Activated naive CD4-positive, alpha-beta T cell treated with anti-CD3 and anti-CD28 coated beads, Interleukin-2, amount 10 ng/mL, durations not matched to agents 7 days and 5 days (primary cell): Measurements from ENCODE around the gene ATXN1.
"Not testable (repeated sequence)": the region's sequence is repeated elsewhere in the genome, so short reads cannot be mapped to it uniquely, and the experiment has no call there.

Experiments used
- CTCF ChIA-PET: fragments of 350-600 bp; sonication (Branson Sonifier 250); formaldehyde crosslinking; loops from one replicate; lab custom pipeline; 2021; ENCODE audit warnings: antibody characterized with exemption; lab: Charles Lee
- DNase-seq: peaks from one replicate; pipeline ENCODE4 v3.0.0-alpha.2; 2020
- H3K27ac Mint-ChIP-seq: one replicate; pipeline ENCODE4 v1.8.0; 2021; ENCODE audit warnings: mild to moderate bottlenecking, moderate library complexity, mixed read lengths
- H3K27me3 Mint-ChIP-seq: one replicate; pipeline ENCODE4 v1.8.0; 2021; ENCODE audit warnings: mild to moderate bottlenecking, mixed read lengths
- H3K36me3 Mint-ChIP-seq: one replicate; pipeline ENCODE4 v1.8.0; 2021; ENCODE audit warnings: mixed read lengths
- H3K4me1 Mint-ChIP-seq: one replicate; pipeline ENCODE4 v1.8.0; 2021; ENCODE audit warnings: mixed read lengths
- H3K4me3 Mint-ChIP-seq: one replicate; pipeline ENCODE4 v1.8.0; 2021; ENCODE audit warnings: mild to moderate bottlenecking, moderate library complexity, mixed read lengths
- H3K9me3 Mint-ChIP-seq: one replicate; pipeline ENCODE4 v1.8.0; 2021; ENCODE audit warnings: mixed read lengths

The ATXN1 gene

DNA sequence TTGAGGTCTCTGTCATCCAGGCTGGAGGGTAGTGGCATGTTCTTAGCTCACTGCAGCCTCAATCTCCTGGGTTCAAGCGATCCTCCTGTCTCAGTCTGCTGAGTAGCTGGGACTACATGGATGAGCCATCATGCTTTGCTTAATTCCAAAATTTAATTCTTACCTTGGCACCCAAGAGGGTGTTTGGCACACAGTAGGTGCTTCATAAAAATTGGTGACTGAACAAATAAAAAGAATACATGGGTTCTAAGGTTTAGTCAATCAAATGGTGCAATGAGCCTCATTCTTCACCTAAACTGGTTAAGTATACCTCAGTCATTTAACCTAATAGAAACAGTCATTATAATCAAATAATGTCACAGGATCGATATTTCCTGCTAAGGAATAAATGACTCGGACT is 352.5 kb downstream of the ATXN1 start:
- Mint-ChIP-seq H3K4me1 (peaks cover 39% of the 10 kb centered on the region), H3K27me3 (no peaks in the 10 kb centered on the region), H3K36me3 (peaks cover 5% of the 10 kb centered on the region), H3K4me3 (no peak overlapping the region), H3K27ac (no peak overlapping the region), H3K9me3 (no peaks in the 10 kb centered on the region)
- CTCF ChIA-PET = interaction anchor here (0.8 to 1.4 kb wide), 3 partner anchors 10 to 355 kb away, joined by 3 to 8 read pairs (median 3); no protein-coding TSS in a partner anchor
- DNase-seq = no peak

DNA sequence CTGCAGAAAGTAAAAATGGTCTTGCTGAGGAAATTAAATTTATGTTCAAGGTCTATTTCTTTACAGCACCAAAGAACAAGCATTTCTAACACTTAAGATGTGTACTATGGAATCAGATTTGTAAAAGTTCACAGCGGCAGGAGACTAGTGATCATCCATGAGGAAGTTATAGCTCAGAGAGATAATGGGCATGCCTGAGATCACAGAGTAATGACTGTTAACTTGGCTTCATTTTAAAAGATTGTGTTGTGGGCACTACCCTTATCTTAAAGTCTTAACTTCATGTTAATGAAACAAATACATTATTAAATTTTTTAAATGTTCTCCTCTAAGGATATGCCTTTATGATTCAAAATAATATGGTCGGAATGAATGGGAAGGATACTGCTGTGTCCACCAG is 354.3 kb downstream of the ATXN1 start:
- CTCF ChIA-PET = interaction anchor here (0.8 to 1.3 kb wide), 3 partner anchors 13 to 105 kb away, joined by 3 to 8 read pairs (median 3); no protein-coding TSS in a partner anchor

DNA sequence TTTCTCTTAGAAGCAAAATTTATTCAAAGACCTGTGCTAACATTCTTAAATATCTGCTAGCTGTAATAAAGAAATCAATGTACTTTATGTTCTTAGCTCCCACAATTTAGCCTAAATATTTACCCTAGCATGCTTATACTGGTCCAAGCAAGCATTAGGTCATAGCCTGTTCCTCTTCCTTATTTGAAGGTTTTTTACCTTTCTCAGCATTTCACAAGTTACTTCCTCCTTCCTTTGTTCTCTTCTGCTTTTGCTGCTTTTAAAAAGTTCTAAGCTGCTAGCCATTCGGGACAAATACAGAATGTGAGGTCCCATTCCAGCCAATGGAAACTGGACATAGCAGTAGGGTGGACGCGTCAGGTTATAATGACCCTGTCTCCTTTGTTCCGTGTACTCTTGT is 354.7 kb downstream of the ATXN1 start:
- not testable (repeated sequence) for H3K27me3 Mint-ChIP-seq
- CTCF ChIA-PET = interaction anchor here (1.3 kb wide), 1 partner anchor 74 kb away, joined by 8 read pairs; no protein-coding TSS in a partner anchor

More for the DNA sequence above, 354.3 kb downstream of the ATXN1 start:
- Mint-ChIP-seq H3K4me3 (no peak overlapping the region), H3K9me3 (no peaks in the 10 kb centered on the region), H3K4me1 (peaks cover 27% of the 10 kb centered on the region), H3K27me3 (no peaks in the 10 kb centered on the region), H3K27ac (no peak overlapping the region), H3K36me3 (peaks cover 6% of the 10 kb centered on the region)
- DNase-seq = no peak

DNA sequence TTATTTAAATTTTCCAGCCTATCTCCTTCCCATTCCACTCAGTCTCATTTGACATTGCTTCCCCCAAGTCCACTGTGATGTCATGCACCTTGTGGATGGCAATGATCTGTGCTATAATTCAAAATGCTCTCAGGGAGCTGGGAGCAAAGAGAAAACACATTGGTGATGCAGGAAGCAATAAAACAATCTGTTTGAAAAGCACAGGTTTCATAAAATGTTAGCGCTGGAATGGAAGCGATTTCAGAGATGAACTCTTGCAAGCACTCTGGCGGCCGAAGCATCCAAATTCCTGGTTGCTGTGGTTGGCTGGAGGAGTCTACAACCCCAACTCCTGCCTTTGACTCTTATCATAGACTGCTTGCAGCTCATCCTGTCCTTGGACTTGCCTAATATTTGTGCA is 355.9 kb downstream of the ATXN1 start:
- no peaks in the 10 kb centered on the region for H3K27me3 Mint-ChIP-seq
- no peak overlapping the region for H3K4me3 Mint-ChIP-seq
- H3K4me1 Mint-ChIP-seq = peaks cover 27% of the 10 kb centered on the region
- H3K27ac Mint-ChIP-seq = no peak overlapping the region
- DNase-seq = no peak
- CTCF ChIA-PET = no interaction called here
- H3K9me3 Mint-ChIP-seq = no peaks in the 10 kb centered on the region
- peaks cover 12% of the 10 kb centered on the region for H3K36me3 Mint-ChIP-seq

More for the DNA sequence above, 354.7 kb downstream of the ATXN1 start:
- H3K4me3 Mint-ChIP-seq, H3K36me3 Mint-ChIP-seq, H3K27ac Mint-ChIP-seq, DNase-seq, H3K9me3 Mint-ChIP-seq: not testable (repeated sequence)
- H3K4me1 Mint-ChIP-seq = peaks cover 27% of the 10 kb centered on the region

DNA sequence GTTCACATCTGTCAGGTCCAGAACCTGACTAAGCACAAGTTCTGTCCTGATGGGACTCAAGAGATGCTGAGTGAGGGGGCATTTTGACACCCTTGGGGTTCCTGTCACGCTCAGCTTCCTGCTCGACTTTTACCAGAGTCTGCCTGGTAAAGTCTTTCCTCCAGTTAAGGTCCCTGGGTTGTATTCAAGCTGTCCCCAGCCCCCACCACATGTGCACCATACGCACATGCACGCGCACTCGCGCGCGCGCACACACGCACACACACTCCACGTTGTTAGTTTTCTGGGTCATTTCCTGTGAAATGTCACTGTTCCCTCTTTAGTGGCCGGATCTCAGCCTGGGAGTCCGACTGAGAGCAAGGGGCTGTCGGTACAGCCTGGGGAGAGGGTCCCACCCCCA is 356.8 kb downstream of the ATXN1 start:
- no peak overlapping the region for H3K27ac Mint-ChIP-seq

DNA sequence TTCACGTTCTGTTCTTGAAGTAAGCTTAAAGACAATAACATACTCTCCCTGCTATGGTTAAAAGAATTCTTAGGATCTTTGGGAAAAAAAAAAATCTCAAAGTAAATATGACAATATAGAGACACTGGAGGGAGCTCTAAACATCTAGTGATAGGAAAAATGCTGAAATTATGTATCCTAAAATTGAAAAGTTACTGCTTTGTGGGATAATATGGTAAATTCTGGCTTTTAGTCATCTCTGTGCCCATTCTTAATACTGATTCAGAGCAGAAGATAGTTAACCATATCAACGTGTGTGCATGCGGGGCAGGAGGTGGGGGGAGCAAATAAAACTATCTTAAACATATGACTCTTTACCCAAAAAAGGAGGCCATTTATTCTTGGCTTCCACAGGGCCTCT is 357.4 kb downstream of the ATXN1 start:
- H3K9me3 Mint-ChIP-seq = no peaks in the 10 kb centered on the region
- H3K27ac Mint-ChIP-seq = no peak overlapping the region
- H3K4me1 Mint-ChIP-seq = peaks cover 21% of the 10 kb centered on the region
- peaks cover 12% of the 10 kb centered on the region for H3K36me3 Mint-ChIP-seq
- H3K4me3 Mint-ChIP-seq = no peak overlapping the region
- no peak for DNase-seq
- CTCF ChIA-PET = interaction anchor here (1.0 to 3.2 kb wide), 3 partner anchors 92 to 367 kb away, joined by 3 to 10 read pairs (median 3); no protein-coding TSS in a partner anchor
- no peaks in the 10 kb centered on the region for H3K27me3 Mint-ChIP-seq

More for the DNA sequence above, 356.8 kb downstream of the ATXN1 start:
- Mint-ChIP-seq H3K27me3 (no peaks in the 10 kb centered on the region), H3K4me3 (no peak overlapping the region), H3K4me1 (peaks cover 23% of the 10 kb centered on the region), H3K36me3 (peaks cover 12% of the 10 kb centered on the region), H3K9me3 (no peaks in the 10 kb centered on the region)
- CTCF ChIA-PET = interaction anchor here (1.2 kb wide), 1 partner anchor 92 kb away, joined by 3 read pairs; no protein-coding TSS in a partner anchor
- no peak for DNase-seq

DNA sequence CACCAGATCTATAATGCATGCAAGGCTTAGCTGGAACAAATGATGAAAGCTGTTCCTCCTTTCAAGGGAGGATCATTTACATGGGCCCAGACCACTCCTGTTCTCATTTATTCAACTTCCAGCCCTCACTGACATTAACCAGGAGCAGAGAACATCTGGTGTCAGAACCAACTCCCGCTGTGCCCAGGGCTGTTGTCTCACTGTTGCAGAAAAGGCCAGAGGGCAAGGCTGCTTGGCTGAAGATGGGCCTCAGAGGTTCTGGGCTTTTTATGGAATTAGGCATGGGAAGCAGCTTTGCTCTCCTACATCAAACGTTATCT is 358.7 kb downstream of the ATXN1 start:
- CTCF ChIA-PET = interaction anchor here (1.0 to 3.2 kb wide), 2 partner anchors 361 to 369 kb away, joined by 3 to 10 read pairs; no protein-coding TSS in a partner anchor
- no peak for DNase-seq
- H3K4me1 Mint-ChIP-seq = peaks cover 21% of the 10 kb centered on the region
- no peaks in the 10 kb centered on the region for H3K9me3 Mint-ChIP-seq
- H3K36me3 Mint-ChIP-seq = peaks cover 8% of the 10 kb centered on the region
- no peak overlapping the region for H3K27ac Mint-ChIP-seq
- H3K4me3 Mint-ChIP-seq = no peak overlapping the region
- H3K27me3 Mint-ChIP-seq = no peaks in the 10 kb centered on the region

DNA sequence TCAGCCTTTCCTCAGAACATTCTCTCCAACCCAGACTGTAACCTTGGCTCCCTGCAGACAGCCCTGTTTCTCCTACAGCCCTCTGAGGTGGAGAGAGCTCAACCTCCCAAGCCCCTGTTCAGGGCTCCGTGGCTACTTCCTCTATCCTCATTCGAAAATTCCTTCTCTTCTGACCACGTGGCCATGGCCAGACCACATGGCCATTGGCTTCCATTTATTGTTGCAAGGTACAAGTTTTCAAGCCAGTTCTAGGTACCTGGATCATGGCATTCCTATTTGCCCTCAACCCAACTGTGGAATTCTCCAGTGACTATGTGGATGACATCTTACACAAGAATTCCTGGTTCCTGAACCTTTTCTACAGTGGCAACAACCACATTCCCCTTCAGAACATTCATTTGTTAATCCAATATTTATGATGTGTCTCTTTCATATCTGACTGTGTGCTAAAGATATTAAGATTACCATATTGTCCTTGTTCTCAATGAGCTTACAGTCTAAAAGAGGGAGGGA is 361.0 kb downstream of the ATXN1 start:
- CTCF ChIA-PET = no interaction called here

DNA sequence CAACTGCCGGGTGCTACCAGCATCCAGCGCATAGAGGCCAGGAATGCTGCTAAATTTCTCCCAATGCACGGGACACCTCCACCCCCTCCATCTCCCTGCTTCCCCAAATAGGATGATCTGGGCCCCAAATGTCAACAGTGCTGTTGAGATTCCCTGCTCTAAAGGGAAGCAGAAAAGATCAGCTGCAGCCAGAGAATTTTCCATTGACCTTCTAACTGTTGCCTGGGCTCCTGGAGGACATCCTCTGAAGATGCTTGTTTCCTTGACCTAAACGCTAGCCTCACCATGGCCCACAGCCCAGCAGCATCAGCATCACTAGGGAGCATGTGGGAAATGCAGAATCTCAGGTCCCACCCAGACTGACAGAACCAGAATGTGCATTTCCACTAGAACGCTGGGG is 361.6 kb downstream of the ATXN1 start:
- H3K27me3 Mint-ChIP-seq = no peaks in the 10 kb centered on the region
- no peak overlapping the region for H3K27ac Mint-ChIP-seq
- H3K4me3 Mint-ChIP-seq = no peak overlapping the region
- H3K9me3 Mint-ChIP-seq = no peaks in the 10 kb centered on the region
- no peak for DNase-seq
- peaks cover 8% of the 10 kb centered on the region for H3K36me3 Mint-ChIP-seq
- H3K4me1 Mint-ChIP-seq = peaks cover 8% of the 10 kb centered on the region
- CTCF ChIA-PET = no interaction called here

More for the DNA sequence above, 361.0 kb downstream of the ATXN1 start:
- Mint-ChIP-seq H3K27ac (no peak overlapping the region), H3K4me1 (peaks cover 12% of the 10 kb centered on the region), H3K36me3 (peaks cover 8% of the 10 kb centered on the region), H3K27me3 (no peaks in the 10 kb centered on the region), H3K4me3 (no peak overlapping the region), H3K9me3 (no peaks in the 10 kb centered on the region)
- DNase-seq = no peak

DNA sequence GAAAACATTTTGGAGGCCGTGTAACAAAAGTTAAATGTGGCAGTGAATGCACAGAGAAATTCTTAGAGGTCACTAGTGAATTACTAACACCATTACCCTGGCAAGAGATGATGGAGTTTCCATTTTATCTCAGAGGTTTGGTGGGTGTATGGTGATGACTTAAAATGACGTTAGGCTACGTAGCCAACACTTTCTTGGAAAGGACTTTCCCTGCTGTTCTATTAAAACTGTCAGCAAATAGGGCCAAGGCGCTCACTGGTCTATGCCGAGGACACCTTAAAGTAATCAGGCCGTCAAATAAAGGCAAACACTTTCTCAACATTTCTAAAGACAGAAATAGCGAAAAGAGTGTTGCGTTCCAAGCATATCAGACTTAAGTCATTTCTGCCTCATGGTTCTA is 362.1 kb downstream of the ATXN1 start:
- peaks cover 8% of the 10 kb centered on the region for H3K36me3 Mint-ChIP-seq
- CTCF ChIA-PET = no interaction called here
- no peaks in the 10 kb centered on the region for H3K27me3 Mint-ChIP-seq
- peaks cover 5% of the 10 kb centered on the region for H3K4me1 Mint-ChIP-seq
- no peak overlapping the region for H3K4me3 Mint-ChIP-seq
- no peak for DNase-seq
- no peaks in the 10 kb centered on the region for H3K9me3 Mint-ChIP-seq
- no peak overlapping the region for H3K27ac Mint-ChIP-seq

DNA sequence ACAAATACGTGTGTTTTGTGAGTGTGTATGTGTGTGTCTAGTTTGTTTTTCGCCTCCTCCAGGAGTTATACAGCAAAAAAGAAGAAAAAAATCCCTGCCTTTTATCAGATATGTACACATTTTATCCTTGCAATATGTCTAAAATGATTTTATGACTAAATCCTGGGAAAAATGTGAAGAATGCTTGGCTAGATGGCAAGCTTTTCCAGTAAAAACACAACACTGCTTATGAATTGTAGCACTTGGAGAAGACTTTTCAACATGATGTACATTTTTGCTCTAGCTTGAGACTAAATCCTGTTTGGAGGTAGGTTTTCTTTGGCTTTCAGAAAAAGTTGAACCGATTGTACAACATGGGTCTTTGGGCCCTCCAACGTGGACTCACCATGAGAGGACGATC is 362.7 kb downstream of the ATXN1 start:
- Mint-ChIP-seq H3K27me3 (no peaks in the 10 kb centered on the region), H3K27ac (no peak overlapping the region)
- CTCF ChIA-PET = no interaction called here

DNA sequence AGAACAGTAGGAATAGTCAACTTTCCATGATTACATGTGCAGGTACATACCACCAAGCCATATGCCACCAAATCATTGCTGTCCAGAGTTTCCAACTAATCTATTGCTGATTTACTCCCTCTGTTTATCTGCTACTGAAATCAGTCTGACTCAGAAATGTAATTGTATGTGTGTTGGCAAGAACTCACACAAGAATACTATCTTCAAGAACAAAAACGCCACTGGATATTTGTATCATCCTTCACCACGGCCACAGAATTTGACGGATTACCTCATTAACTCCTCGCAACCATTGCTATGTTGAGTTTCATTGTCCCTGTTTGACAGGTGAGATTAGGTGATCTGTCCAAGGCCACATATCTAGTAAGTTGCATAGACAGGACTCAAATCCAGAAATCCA is 363.6 kb downstream of the ATXN1 start:
- Mint-ChIP-seq H3K9me3 (no peaks in the 10 kb centered on the region), H3K27me3 (no peaks in the 10 kb centered on the region), H3K27ac (no peak overlapping the region), H3K36me3 (peaks cover 6% of the 10 kb centered on the region), H3K4me3 (no peak overlapping the region), H3K4me1 (no peaks in the 10 kb centered on the region)
- CTCF ChIA-PET = no interaction called here
- DNase-seq = no peak

More for the DNA sequence above, 362.7 kb downstream of the ATXN1 start:
- DNase-seq = no peak
- H3K4me3 Mint-ChIP-seq = no peak overlapping the region
- H3K36me3 Mint-ChIP-seq = peaks cover 8% of the 10 kb centered on the region
- no peaks in the 10 kb centered on the region for H3K4me1 Mint-ChIP-seq
- H3K9me3 Mint-ChIP-seq = no peaks in the 10 kb centered on the region

DNA sequence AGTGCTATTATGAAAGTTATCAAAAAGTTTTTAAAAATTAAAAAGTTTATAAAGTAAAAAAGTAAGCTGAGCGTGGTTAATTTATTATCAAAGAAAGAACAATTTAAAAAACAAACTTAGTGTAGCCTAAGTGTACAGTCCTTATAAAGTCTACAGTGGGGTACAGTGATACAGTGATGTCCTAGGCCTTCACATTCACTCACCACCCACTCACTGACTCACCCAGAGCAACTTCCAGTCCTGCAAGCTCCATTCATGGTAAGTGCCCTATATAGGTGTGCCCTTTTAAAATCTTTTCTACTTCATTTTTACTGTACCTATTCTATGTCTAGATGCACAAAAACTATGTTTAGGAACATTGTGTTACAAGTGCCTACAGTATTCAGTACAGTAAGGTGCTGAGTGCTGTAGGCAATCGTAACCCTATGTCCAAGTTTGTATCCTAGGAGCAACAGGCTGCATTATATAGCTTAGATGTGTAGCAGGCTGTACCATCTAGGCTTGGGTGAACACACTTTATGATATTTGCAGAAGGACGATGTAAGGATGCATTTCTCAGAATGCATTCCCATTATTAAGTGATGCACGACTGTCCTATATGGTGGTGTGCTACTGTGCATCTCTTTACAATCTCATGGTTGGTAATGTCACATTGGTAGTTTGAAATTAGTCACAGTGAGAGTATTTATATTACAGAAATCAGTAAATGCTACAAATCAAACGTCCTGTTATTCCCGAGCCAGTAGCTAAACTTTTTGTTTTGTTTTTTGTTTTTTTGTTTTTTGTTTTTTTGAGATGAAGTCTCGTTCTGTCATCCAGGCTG is 364.6 kb downstream of the ATXN1 start:
- no peak for DNase-seq
- Mint-ChIP-seq H3K27me3 (no peaks in the 10 kb centered on the region), H3K9me3 (no peaks in the 10 kb centered on the region), H3K27ac (no peak overlapping the region), H3K36me3 (peaks cover 5% of the 10 kb centered on the region), H3K4me3 (no peak overlapping the region), H3K4me1 (no peaks in the 10 kb centered on the region)
- CTCF ChIA-PET = interaction anchor here (1.0 to 3.3 kb wide), 2 partner anchors 12 to 13 kb away, joined by 3 to 10 read pairs; no protein-coding TSS in a partner anchor

DNA sequence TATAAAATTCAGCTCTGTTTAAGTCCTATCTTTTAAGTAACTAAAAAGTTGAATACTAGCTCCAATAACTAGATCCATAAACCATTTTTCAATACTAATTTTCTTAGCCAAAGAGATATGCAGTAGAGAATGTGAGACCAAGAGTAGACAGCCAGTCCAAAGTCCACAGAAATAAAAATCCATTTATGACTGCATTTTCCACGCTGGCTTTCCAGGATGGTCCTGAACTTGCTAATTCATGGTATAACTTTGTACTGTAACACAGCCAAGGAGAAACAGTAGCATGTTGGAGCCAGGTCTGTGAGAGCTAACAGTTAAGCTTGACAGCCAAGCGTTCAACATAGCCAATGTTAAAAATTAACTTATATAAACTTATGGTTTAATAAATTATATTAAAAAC is 366.6 kb downstream of the ATXN1 start:
- no peaks in the 10 kb centered on the region for H3K27me3 Mint-ChIP-seq
- no peaks in the 10 kb centered on the region for H3K36me3 Mint-ChIP-seq
- H3K27ac Mint-ChIP-seq = no peak overlapping the region
- H3K4me3 Mint-ChIP-seq = no peak overlapping the region
- no peak for DNase-seq
- no peaks in the 10 kb centered on the region for H3K9me3 Mint-ChIP-seq
- CTCF ChIA-PET = interaction anchor here (1.1 to 3.3 kb wide), 3 partner anchors 13 to 117 kb away, joined by 3 to 10 read pairs (median 3); no protein-coding TSS in a partner anchor
- no peaks in the 10 kb centered on the region for H3K4me1 Mint-ChIP-seq
